Prostate gland (tissue), 2 donors: ENCODE results near the gene SLC29A2.

ENCODE experiments used
- CTCF ChIP-seq, 4 experiments: fragments of 200-600 bp in 2 of 4; fragments of 450-650 bp in 2 of 4; sonication (generic) in 2 of 4; IDR thresholded peaks; 1 replicate in 3 of 4; 2 replicates in 1 of 4; pipeline ENCODE4 v1.5.1; 2016 to 2019; ENCODE audit warnings: antibody characterized with exemption in 4 of 4, mild to moderate bottlenecking in 2 of 4, moderate library complexity in 2 of 4
- POLR2A ChIP-seq: fragments of 450-650 bp; IDR thresholded peaks from one replicate; pipeline ENCODE4 v1.6.1; 2016; ENCODE audit warnings: antibody characterized with exemption, mild to moderate bottlenecking
- POLR2AphosphoS5 ChIP-seq: sonication (generic); formaldehyde crosslinking; IDR thresholded peaks from one replicate; pipeline ENCODE4 v1.6.1; 2017; ENCODE audit warnings: antibody characterized with exemption

- TF ChIP-seq POLR2A: no peak
- TF ChIP-seq CTCF (IDR thresholded peaks at IDR 0.05): no peak
- no peak for TF ChIP-seq POLR2AphosphoS5
These were observed 46.3 kb downstream of the SLC29A2 start for GRCh38 chr11:66325263-66325671.
